Right lobe of liver (tissue), 6 donors: ENCODE data around the gene CHL1. TPM values are rescaled to one million over a fixed set of nuclear protein-coding genes. Genes with fewer than 3 reads are reported as not detected.
A peak's percentile ranks its signal among the peaks of the same experiment; 100 is the strongest.
"Not testable (repeated sequence)": the region's sequence is repeated elsewhere in the genome, so short reads cannot be mapped to it uniquely, and the experiment has no call there.

Source experiments
- ATAC-seq, 4 donors: fragments of 200-7000 bp; cut with Tn5 transposase; one replicate each; pipeline ENCODE4 v1.9.1; 2020; ENCODE audit warnings: mild to moderate bottlenecking in 4 of 4, moderate library complexity in 4 of 4
- DNase-seq, 3 donors: peaks; one replicate each; pipeline ENCODE4 v3.0.0-alpha.2; 2020
- H3K27ac ChIP-seq, 3 donors: fragments of 200-600 bp; one replicate each; pipeline ENCODE4 v1.8.0; 2022
- H3K27me3 ChIP-seq, 2 donors: fragments of 200-600 bp; one replicate each; pipeline ENCODE4 v1.8.0; 2022
- H3K36me3 ChIP-seq, 4 donors: fragments of 200-600 bp; sonication (generic) in 1 of 4; one replicate each; pipeline versions ENCODE4 v1.5.1 to v1.8.0; 2017 to 2022; ENCODE audit warnings: control low read depth in 1 of 4
- H3K4me1 ChIP-seq, 4 donors: fragments of 200-600 bp; sonication (generic) in 1 of 4; one replicate each; pipeline versions ENCODE4 v1.5.1 to v1.8.0; 2017 to 2022; ENCODE audit warnings: control low read depth in 1 of 4
- H3K4me3 ChIP-seq, 3 donors: fragments of 200-600 bp; one replicate each; pipeline ENCODE4 v1.8.0; 2022
- H3K9me3 ChIP-seq, 4 donors: fragments of 200-600 bp; sonication (generic) in 1 of 4; one replicate each; pipeline versions ENCODE4 v1.5.1 to v1.8.0; 2017 to 2022; ENCODE audit warnings: control low read depth in 1 of 4
- POLR2A ChIP-seq: fragments of 450-650 bp; IDR thresholded peaks from one replicate; pipeline ENCODE4 v1.6.1; 2017; ENCODE audit warnings: antibody characterized with exemption, mild to moderate bottlenecking
- WGBS: methylation state at CpG from one replicate; pipeline ENCODE4 v1.1.6; 2018; ENCODE audit warnings: low coverage, low lambda C conversion rate; ENCODE audit not compliant: insufficient coverage; ENCODE audit errors: missing lambda C conversion rate; 5-methylcytosine and 5-hydroxymethylcytosine counted together
- intact Hi-C, 2 donors: fragments of 100-400 bp; cut with DNase I; formaldehyde crosslinking; loops; one replicate each; pipeline versions ENCODE4 v1.11.2 to v1.14.1; 2022
- total RNA-seq, 6 experiments: library from RNA; depleted of rRNA in 2 of 6; stranded (reverse); fragments of >200 nt in 2 of 6; fragmentation: NEBNext Ultra II Directional in 3 of 6; extraction: Animal tissue kit (Norgen Biotek cat#: 25700) in 3 of 6; gene quantifications; one replicate each; pipeline versions ENCODE4 v1.1.0 to v1.2.4, GENCODE V29; 2016 to 2023
- TF ChIP-seq, protein P1 (sequence below), 4 donors: fragments of 200-600 bp in 3 of 4; fragments of 450-650 bp in 1 of 4; IDR thresholded peaks; one replicate each; pipeline versions ENCODE4 v1.5.1 to v1.8.0; 2016 to 2022; ENCODE audit warnings: antibody characterized with exemption in 4 of 4, mild to moderate bottlenecking in 2 of 4
- donor health status: DM: no; HTN: yes; CAD: no.
- donor health status: DM: no; HTN: no; CAD: no.
- donor health status: DM: no; HTN: no; CAD: no.
- donor health status: DM: no; HTN: yes; CAD: no.
- donor health status: DM: no; HTN: yes; CAD: no.

Gene CHL1
- total RNA-seq, 6 experiments from 2014 or later, result 0.06 to 1.1 (median 0.86) TPM

DNA sequence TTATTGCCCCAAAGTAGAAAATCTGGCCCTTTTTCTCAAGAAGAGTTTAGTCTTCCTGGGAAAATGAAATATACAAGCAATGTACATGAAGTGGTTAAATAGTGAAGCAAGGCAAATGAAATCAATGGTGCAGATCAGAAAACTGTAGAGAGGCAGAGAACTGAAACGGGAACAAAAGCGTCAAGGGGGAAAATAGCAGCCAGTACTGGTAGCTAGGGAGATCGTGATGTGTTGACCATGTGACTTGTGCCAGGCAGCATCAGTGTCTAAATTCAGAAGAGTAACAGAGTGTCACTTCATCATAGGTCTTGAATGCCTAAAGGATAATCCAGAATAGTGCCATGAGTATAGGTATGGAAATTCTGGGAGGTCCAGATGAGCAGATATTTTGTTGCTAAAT lies 163.1 kb downstream of the CHL1 start:
- 20% methylated on average over 3 of the region's 3 CpGs for WGBS
- H3K36me3 ChIP-seq, result no peaks in the 10 kb centered on the region

DNA sequence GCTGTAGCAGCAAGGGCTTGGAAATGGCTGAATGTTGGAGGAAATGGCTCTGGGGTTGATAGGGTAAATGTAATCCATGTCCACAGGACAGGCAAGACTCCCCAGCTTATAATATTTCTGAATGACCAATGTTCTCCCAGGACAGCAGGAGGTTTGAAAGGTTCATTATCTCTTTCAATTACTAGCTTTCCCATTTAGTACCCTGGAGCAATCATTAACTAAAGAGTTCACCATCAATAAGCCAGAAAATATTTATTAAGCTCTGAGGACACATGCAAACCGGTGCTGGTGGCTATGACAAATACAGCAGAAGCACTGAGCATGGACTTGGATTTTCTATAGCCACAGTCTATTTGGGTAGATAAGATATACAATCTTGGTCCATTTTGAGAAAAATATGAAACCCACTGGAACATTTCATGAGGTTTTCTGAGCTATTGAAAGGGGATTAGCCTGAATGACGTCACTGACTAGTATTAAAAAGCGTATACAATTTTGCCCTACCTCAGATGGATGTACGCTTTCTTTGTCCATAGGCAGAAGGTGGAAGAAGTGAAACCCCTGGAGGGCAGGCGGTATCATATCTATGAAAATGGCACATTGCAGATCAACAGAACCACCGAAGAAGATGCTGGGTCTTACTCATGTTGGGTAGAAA lies 166.2 kb downstream of the CHL1 start:
- intact Hi-C loops, result no loop called here
- Histone ChIP-seq H3K27me3 (no peaks in the 10 kb centered on the region), H3K27ac (no peak overlapping the region), H3K36me3 (no peaks in the 10 kb centered on the region), H3K9me3 (no peaks in the 10 kb centered on the region), H3K4me3 (no peak overlapping the region), H3K4me1 (no peaks in the 10 kb centered on the region)
- WGBS, result 67% methylated on average over 6 of the region's 6 CpGs
- no peak for TF ChIP-seq POLR2A
- ATAC-seq (no peak), DNase-seq (no peak)

More for the DNA sequence above, 163.1 kb downstream of the CHL1 start:
- TF ChIP-seq POLR2A, result no peak
- TF ChIP-seq, protein P1, sequence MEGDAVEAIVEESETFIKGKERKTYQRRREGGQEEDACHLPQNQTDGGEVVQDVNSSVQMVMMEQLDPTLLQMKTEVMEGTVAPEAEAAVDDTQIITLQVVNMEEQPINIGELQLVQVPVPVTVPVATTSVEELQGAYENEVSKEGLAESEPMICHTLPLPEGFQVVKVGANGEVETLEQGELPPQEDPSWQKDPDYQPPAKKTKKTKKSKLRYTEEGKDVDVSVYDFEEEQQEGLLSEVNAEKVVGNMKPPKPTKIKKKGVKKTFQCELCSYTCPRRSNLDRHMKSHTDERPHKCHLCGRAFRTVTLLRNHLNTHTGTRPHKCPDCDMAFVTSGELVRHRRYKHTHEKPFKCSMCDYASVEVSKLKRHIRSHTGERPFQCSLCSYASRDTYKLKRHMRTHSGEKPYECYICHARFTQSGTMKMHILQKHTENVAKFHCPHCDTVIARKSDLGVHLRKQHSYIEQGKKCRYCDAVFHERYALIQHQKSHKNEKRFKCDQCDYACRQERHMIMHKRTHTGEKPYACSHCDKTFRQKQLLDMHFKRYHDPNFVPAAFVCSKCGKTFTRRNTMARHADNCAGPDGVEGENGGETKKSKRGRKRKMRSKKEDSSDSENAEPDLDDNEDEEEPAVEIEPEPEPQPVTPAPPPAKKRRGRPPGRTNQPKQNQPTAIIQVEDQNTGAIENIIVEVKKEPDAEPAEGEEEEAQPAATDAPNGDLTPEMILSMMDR (IDR thresholded peaks at IDR 0.05), result no peak
- no peaks in the 10 kb centered on the region for H3K4me1 ChIP-seq
- DNase-seq (no peak), ATAC-seq (no peak)
- H3K27ac ChIP-seq, result no peak overlapping the region
- no peaks in the 10 kb centered on the region for H3K9me3 ChIP-seq
- intact Hi-C loops, result no loop called here
- H3K27me3 ChIP-seq, result no peaks in the 10 kb centered on the region
- H3K4me3 ChIP-seq, result no peak overlapping the region

DNA sequence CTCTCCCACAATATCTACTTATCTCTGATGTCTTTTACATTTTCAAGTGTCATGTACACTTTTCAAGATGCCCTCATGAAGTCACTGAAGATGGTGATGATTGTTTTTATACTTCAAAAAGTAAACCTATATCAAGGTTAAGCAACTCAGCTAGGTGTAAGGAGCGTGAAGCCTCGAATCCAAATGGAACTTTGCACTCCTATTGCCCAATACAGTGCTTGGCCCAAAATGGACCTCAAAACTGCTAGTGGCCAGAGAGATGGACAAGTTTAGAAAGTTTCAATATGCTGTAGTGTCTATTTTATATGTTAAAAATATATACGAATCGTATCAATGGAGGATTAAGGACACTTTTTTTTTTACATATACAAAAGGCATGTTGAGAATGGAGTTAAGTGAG lies 167.7 kb downstream of the CHL1 start:
- Histone ChIP-seq H3K4me1 (no peaks in the 10 kb centered on the region), H3K9me3 (no peaks in the 10 kb centered on the region), H3K27ac (no peak overlapping the region), H3K36me3 (no peaks in the 10 kb centered on the region), H3K27me3 (no peaks in the 10 kb centered on the region), H3K4me3 (no peak overlapping the region)
- ATAC-seq, result peak; percentile 22 to 63 (median 43)
- TF ChIP-seq, protein P1 (IDR thresholded peaks at IDR 0.05), result no peak
- no peak for TF ChIP-seq POLR2A
- intact Hi-C loops, result no loop called here
- DNase-seq, result no peak
- 52% methylated on average over 4 of the region's 4 CpGs for WGBS

DNA sequence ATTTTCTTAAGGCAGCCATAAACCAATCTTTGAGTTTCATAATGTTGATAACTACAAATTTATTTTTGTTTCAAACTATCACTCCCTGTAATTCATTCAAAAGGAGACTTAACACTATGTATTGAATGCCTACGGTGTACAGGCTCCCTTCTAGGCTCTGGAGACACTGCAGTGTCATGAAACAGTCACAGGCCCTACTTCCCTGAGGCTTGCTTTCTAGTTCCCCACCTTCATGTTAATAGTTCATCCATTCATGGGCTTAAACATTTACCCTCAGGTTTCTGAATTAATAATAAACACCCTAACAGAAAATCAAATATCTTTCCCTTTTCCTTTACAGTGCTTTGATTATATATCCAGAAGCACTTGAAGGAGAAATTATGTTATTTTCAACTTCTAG lies 168.7 kb downstream of the CHL1 start:
- intact Hi-C loops, result no loop called here
- Histone ChIP-seq H3K27ac (no peak overlapping the region), H3K9me3 (no peaks in the 10 kb centered on the region), H3K36me3 (no peaks in the 10 kb centered on the region), H3K4me1 (no peaks in the 10 kb centered on the region), H3K27me3 (no peaks in the 10 kb centered on the region), H3K4me3 (no peak overlapping the region)
- ATAC-seq (peak in 1 of 4 donors; percentile 43), DNase-seq (no peak)
- TF ChIP-seq, protein P1 (IDR thresholded peaks at IDR 0.05), result no peak
- no peak for TF ChIP-seq POLR2A
- 14% methylated on average over 1 of the region's 1 CpG for WGBS

DNA sequence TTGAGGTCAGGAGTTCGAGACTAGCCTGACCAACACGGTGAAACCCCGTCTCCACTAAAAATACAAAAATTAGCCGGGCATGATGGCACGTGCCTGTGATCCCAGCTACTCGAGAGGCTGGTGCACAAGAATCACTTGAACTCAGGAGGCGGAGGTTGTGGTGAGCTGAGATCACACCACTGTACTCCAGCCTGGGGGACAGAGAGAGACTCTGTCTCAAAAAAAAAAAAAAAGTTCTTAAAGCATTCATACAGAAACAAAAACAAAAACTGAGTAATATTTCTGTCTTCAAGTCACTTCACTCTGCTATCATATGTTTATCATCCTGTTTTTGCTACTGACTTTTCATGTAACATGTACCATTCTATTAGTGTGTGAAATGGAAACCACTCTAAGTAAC lies 169.7 kb downstream of the CHL1 start:
- 51% methylated on average over 7 of the region's 7 CpGs for whole genome bisulfite sequencing
- H3K27me3 ChIP-seq, intact Hi-C loops: not testable (repeated sequence)

More for the DNA sequence above, 169.7 kb downstream of the CHL1 start:
- not testable (repeated sequence) for ATAC-seq, H3K36me3 ChIP-seq, H3K4me3 ChIP-seq, H3K4me1 ChIP-seq, DNase-seq, H3K9me3 ChIP-seq, H3K27ac ChIP-seq
